ENCODE results near the gene OR13J1. TPM values are rescaled to one million over a fixed set of nuclear protein-coding genes. Genes with fewer than 3 reads are reported as not detected.

The OR13J1 gene
- total RNA-seq, 4 donors from 2014 or later = 0.64 TPM; not detected in 3

GRCh38 chr9:35869621-35870216 is 482 bp downstream of the OR13J1 start:
- intact Hi-C loops (cut with DNase I; ENCODE audit: low total_unique reads) = no loop called here
- DNase-seq = no peak
- H3K4me1 ChIP-seq = no peaks in the 10 kb centered on the region
- peaks cover under 1% of the 10 kb centered on the region for H3K27me3 ChIP-seq
- H3K4me3 ChIP-seq = no peak overlapping the region
- in situ Hi-C loops (cut with MboI; ENCODE audit: low pct_ligation_motif_present in 1 of 4, low pct_unique_long_range_greater_than_20kb in 1 of 4, low sequenced_read_pairs in 3 of 4) = no loop called here
- H3K27ac ChIP-seq = no peak overlapping the region
- no peaks in the 10 kb centered on the region for H3K36me3 ChIP-seq
- 85% methylated on average over 19 of the region's 19 CpGs; no CpG with 5 or more reads in 1 of the 2 donors for WGBS, 2 donors (ENCODE audit: low coverage in 1 of 2)
- H3K9me3 ChIP-seq = no peaks in the 10 kb centered on the region
- TF ChIP-seq POLR2A (IDR thresholded peaks at IDR 0.05) (no peak), POLR2AphosphoS5 (IDR thresholded peaks at IDR 0.05) (no peak), EP300 (IDR thresholded peaks at IDR 0.05; ENCODE audit: low read depth) (no peak), CTCF (IDR thresholded peaks at IDR 0.05) (no peak)

- DNase-seq = no peak
- in situ Hi-C loops (cut with MboI; ENCODE audit: low pct_ligation_motif_present in 1 of 4, low pct_unique_long_range_greater_than_20kb in 1 of 4, low sequenced_read_pairs in 3 of 4) = no loop called here
Observed at GRCh38 chr9:35868933-35869332, 1.3 kb downstream of the OR13J1 start.

GRCh38 chr9:35867538-35867937 is 2.7 kb downstream of the OR13J1 start:
- no peaks in the 10 kb centered on the region for H3K36me3 ChIP-seq
- in situ Hi-C loops (cut with MboI; ENCODE audit: low pct_ligation_motif_present in 1 of 4, low pct_unique_long_range_greater_than_20kb in 1 of 4, low sequenced_read_pairs in 3 of 4) (no loop called here), intact Hi-C loops (cut with DNase I; ENCODE audit: low total_unique reads) (no loop called here)
- WGBS, 2 donors (ENCODE audit: low coverage in 1 of 2) = 80% methylated on average over 4 of the region's 4 CpGs; no CpG with 5 or more reads in 1 of the 2 donors
- TF ChIP-seq CTCF (IDR thresholded peaks at IDR 0.05) (no peak), EP300 (IDR thresholded peaks at IDR 0.05; ENCODE audit: low read depth) (no peak), POLR2AphosphoS5 (IDR thresholded peaks at IDR 0.05) (no peak), POLR2A (IDR thresholded peaks at IDR 0.05) (no peak)
- no peak overlapping the region for H3K27ac ChIP-seq
- no peaks in the 10 kb centered on the region for H3K4me1 ChIP-seq
- peaks cover 4% of the 10 kb centered on the region for H3K27me3 ChIP-seq
- H3K4me3 ChIP-seq = no peak overlapping the region
- no peaks in the 10 kb centered on the region for H3K9me3 ChIP-seq
- no peak for DNase-seq

More at GRCh38 chr9:35868933-35869332, 1.3 kb downstream of the OR13J1 start:
- no peak overlapping the region for H3K27ac ChIP-seq
- TF ChIP-seq CTCF (IDR thresholded peaks at IDR 0.05) = no peak
- TF ChIP-seq POLR2A (IDR thresholded peaks at IDR 0.05) = no peak
- TF ChIP-seq EP300 (IDR thresholded peaks at IDR 0.05; ENCODE audit: low read depth) = no peak
- TF ChIP-seq POLR2AphosphoS5 (IDR thresholded peaks at IDR 0.05) = no peak
- intact Hi-C loops (cut with DNase I; ENCODE audit: low total_unique reads) = no loop called here
- no peak overlapping the region for H3K4me3 ChIP-seq
- H3K36me3 ChIP-seq = no peaks in the 10 kb centered on the region
- no peaks in the 10 kb centered on the region for H3K4me1 ChIP-seq
- 71 to 76% methylated on average over 1 to 2 of the region's 2 CpGs for WGBS, 2 donors (ENCODE audit: low coverage in 1 of 2)
- H3K27me3 ChIP-seq = no peaks in the 10 kb centered on the region
- H3K9me3 ChIP-seq = no peaks in the 10 kb centered on the region

- no peak overlapping the region for H3K4me3 ChIP-seq
- no peaks in the 10 kb centered on the region for H3K36me3 ChIP-seq
- WGBS, 2 donors (ENCODE audit: low coverage in 1 of 2) = 80% methylated on average over 8 of the region's 8 CpGs; no CpG with 5 or more reads in 1 of the 2 donors
- intact Hi-C loops (cut with DNase I; ENCODE audit: low total_unique reads) (no loop called here), in situ Hi-C loops (cut with MboI; ENCODE audit: low pct_ligation_motif_present in 1 of 4, low pct_unique_long_range_greater_than_20kb in 1 of 4, low sequenced_read_pairs in 3 of 4) (no loop called here)
- H3K27ac ChIP-seq = no peak overlapping the region
- no peak for DNase-seq
- peaks cover 22% of the 10 kb centered on the region for H3K27me3 ChIP-seq
- H3K9me3 ChIP-seq = no peaks in the 10 kb centered on the region
- no peaks in the 10 kb centered on the region for H3K4me1 ChIP-seq
- TF ChIP-seq EP300 (IDR thresholded peaks at IDR 0.05; ENCODE audit: low read depth) = no peak
- TF ChIP-seq POLR2A (IDR thresholded peaks at IDR 0.05) = no peak
- no peak for TF ChIP-seq POLR2AphosphoS5 (IDR thresholded peaks at IDR 0.05)
- TF ChIP-seq CTCF (IDR thresholded peaks at IDR 0.05) = no peak
Observed at GRCh38 chr9:35864695-35865255, 5.4 kb downstream of the OR13J1 start.
